CD4-positive, alpha-beta T cell treated with Interleukin-4 for 4 hours (primary cell): Measurements from ENCODE around the gene KIAA1755.
A peak's percentile ranks its signal among the peaks of the same experiment; 100 is the strongest.

Source experiments
- DNase-seq: peaks from one replicate; pipeline ENCODE4 v3.0.0-alpha.2; 2020

The KIAA1755 gene

GRCh38 chr20:38179846-38180245 is 80.7 kb downstream of the KIAA1755 start:
- DNase-seq: no peak

- no peak for DNase-seq
Observed at GRCh38 chr20:38178581-38178980, 82.0 kb downstream of the KIAA1755 start.

DNA sequence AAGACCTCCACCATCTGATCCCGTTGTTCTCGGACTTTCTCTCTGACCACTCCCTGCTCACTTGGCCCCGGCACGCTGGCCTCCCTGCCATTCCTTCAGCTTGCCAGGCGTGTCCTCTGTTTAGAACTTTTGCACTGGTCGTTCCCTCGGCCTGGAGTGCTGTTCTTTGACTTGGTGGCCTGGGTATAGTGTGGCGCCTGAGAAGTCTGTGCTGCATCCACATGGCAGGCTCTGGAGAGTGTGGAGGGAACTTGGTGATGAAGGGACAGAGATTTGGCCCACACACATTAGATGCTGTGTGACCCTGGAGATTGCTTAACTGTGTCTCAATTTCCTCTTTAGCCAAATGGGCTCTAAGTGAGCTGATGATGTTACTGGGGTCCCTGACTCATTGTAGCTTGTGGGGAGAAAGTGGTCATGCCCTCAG is 82.5 kb downstream of the KIAA1755 start:
- DNase-seq: no peak

- DNase-seq: no peak
Observed at GRCh38 chr20:38177201-38177600, 83.3 kb downstream of the KIAA1755 start.

DNA sequence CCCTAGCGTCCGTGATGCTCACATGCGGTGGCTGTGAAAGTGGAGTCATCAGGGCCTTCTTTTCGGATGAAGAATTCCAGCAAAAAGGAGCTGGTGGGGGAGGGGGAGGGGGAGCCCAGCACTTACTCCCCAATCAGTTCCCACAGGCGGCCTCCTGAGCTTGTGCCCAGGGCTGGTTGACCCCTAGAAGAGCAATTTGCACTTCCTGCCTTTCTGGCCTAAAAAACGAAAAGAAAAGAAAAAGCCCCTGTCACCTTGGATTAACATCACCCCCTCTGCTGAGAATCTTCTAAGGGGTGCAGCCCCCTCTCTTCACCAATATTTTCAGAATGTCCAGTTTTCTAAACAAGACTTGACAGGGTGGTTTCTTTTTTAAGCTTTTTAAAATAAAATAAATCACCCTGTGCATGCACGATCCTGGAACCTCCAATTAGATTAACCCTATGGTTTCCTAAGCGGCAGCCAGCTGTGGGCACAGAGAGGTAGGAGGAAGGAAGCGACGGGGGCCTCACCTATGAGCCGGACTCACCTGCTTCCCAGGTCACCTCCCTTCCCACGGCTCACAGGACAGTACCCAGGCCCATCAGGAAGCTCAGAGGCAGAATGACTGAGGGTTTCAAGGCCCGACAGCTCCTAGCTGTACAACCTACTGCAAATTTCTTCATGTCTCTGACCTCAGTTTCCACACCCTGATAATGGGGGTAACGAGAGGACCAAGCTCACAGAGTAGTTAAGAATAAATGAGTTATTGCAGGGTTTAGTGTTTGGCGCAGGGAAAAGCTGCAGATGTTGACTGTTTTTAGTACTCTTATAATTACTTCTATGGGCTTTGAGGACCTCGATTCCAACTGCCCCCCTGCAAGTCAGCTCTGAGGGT is 85.0 kb downstream of the KIAA1755 start:
- no peak for DNase-seq

GRCh38 chr20:38173237-38174156 is 87.0 kb downstream of the KIAA1755 start:
- DNase-seq: no peak

GRCh38 chr20:38172408-38172807 is 88.1 kb downstream of the KIAA1755 start:
- DNase-seq: no peak

- no peak for DNase-seq
Observed at GRCh38 chr20:38171675-38172043, 88.9 kb downstream of the KIAA1755 start.

GRCh38 chr20:38170826-38171674 is 89.5 kb downstream of the KIAA1755 start:
- DNase-seq: no peak

DNA sequence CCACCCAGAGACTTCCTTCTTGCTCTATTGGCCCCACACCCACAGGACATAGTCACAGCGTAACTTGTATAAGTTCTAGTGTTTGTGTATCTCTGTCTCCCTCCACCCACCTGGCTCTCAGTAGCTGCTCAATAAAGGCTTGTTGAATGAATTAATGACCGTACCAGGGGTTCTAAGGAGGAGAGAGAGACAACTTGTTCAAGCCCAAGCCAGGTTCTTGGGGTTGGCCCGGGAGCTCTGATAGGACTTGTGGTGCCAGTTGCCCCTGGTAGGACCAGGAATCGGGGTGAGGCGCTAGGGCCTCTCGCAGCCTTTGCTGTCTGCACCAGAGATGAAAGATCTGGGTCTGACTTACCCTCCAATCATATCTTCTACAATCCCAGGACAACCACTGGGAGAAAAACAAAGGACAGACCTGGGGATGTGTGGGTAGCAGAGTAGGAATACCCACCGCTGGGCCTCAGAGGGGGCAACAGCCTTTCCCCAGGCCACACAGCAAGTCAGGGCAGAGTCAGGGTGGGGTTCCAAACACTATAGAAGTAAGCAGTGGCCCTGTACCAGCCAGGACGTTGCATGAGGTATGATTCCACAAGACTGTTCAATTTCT is 90.2 kb downstream of the KIAA1755 start:
- no peak for DNase-seq

DNA sequence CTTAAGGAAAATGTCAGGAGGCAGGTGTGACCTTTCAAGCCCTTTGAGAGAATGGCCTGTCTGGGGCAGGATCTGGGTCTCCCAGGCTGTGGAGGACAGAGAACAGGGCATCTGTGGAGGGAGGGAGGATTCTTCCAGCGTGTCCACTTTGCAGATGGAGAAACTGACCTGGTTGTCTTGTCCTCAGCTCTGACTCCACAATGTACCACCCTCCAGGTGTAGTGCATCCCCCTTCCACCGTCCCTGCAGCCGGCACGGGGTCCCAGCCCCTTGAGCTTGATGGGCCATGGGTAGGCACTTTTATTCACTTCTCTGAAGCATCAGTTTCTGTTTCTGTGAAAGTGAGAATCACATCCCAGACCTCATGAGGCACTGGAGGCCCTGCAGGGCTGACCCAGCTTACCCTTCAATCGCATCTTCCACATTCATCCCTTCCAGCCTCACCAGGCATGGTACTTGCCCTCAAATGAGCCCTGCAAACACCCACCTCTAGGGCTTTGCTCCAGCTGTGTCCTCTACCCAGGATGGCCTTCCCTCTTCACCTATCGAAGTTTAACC is 90.8 kb downstream of the KIAA1755 start:
- no peak for DNase-seq

- peak; percentile 4 for DNase-seq
Observed at GRCh38 chr20:38168791-38169589, 91.5 kb downstream of the KIAA1755 start.

- no peak for DNase-seq
Observed at GRCh38 chr20:38167851-38168760, 92.4 kb downstream of the KIAA1755 start.

DNA sequence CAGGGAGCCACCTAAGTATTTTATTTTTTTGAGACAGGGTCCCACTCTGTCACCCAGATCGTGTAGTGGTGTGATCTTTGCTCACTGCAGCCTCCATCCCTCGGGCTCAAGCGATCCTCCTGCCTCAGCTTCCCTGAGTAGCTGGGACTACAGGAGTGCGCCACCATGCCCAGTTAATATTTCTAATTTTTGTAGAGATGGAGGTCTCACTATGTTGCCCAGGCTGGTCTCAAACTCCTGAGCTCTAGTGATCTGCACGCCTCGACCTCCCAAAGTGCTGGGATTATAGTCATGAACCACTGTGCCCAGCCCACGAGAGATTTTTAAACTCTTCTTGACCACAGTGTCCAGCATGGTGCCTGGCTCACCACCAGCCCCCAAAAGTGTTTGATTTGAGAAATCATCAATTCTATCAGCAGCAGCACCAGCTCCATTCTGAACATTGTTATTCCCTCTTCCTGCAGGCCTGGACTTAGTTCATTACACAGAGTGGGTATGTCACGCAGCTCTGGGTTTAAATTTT is 93.1 kb downstream of the KIAA1755 start:
- DNase-seq: no peak

DNA sequence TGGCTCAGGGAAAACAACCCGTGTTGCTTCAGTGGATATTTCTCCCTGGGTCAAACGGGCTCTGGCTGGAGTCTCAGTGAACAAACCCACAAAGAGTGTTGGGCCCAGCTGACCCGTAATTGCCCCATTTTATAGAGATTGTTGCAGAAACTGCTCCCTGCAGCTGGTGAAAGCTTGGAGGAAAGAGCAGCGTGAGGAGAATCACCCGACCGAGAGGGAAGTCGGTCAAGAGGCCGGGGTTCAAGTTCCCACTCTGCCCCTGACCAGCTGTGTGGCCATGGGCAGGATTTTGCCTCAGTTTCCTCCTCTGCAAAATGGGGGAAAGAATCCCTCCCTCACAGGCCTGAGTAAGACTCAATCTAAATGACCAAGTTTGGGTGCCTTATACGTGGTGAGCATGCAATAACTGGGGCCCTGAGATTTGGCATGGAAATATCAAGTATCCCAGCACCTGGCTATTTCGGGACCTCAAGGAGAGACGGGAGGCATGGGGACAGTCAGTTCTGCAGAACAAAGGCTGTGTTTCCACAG is 93.8 kb downstream of the KIAA1755 start:
- DNase-seq: no peak

GRCh38 chr20:38165966-38166702 is 94.4 kb downstream of the KIAA1755 start:
- DNase-seq: no peak

DNA sequence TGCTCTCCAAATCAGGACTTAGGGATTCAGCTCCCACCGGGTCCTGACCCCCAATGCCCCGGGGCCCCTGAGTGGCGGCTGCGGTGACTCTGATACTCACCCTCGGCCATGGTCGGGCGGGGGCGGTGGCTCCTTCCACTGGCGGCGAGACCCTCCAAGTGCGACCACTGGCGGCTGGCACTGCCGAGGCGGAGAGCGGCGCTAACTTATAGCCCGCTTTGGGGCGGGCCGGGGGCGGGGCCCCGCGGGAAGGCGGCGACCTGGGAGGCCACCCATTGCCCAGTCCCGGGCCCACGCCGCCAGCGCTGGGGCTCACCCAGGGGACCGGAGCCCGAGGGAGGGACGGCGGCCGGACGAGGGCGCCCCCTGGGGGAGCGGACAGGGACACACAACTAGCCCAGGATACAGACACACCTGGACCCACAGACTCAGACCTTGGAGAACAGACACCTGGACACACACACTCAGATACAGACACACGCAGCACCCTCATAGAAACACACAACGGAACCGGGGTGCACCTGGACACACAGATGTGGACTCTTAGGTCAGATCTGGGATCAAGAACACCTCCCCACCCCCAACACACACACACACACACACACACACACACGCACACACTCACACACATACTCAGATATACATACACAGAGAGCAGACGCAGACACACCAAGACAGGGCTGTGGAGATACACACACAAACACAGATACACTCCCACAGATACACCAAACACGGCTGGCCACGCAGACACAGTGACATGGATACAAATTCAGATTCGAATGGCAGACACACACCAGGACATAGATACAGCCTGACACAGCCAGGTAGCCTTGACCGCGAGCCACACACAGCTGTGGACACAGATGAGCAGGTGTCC is 95.2 kb downstream of the KIAA1755 start, which contains the start of gene TGM2:
TGM2 (minus strand) TSS at position 182 of the 877 bp plus-strand sequence; CDS start at position 110, 72 bp downstream.
- DNase-seq: peak; percentile 19
